Left renal pelvis (tissue), 4 donors: ENCODE measurements around the gene UBE2L3. TPM values are rescaled to one million over a fixed set of nuclear protein-coding genes. Genes with fewer than 3 reads are reported as not detected.

Experiments
- DNase-seq, 4 donors: peaks; one replicate each; pipeline ENCODE4 v3.0.0-alpha.2; 2013; ENCODE audit warnings: low read depth in 4 of 4, low spot score in 3 of 4
- polyA plus RNA-seq, 4 donors: library from polyadenylated mRNA; unstranded; fragments of 120-200 nt; gene quantifications; one replicate each; pipeline ENCODE4 v1.2.1, GENCODE V29; 2013; ENCODE audit not compliant: insufficient read length in 4 of 4

UBE2L3 gene
- polyA plus RNA-seq, 4 donors = 48.7 to 63.8 (median 58.1) TPM

DNA sequence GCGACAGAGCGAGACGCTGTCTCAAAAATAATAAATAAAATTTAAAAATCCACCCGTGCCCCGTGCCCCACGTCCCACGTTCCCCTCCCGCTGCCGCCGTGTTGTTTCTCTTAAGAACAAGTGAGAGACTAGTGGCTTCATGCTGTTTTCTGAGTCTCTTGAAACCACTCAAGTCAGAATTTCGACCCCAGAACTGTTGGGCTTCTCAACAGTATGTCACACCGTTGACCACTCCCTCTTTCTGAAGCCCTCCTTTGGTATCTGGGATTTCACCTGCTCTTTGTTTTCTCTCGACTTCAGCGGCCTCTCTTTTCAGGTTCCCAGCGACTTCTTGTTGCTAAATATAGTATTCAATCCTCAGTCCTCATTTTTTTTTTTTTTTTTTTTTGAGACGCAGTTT is 99.3 kb downstream of the UBE2L3 start:
- DNase-seq = no peak

GRCh38 chr22:21669026-21669425 is 101.5 kb downstream of the UBE2L3 start:
- no peak for DNase-seq

GRCh38 chr22:21672107-21672629 is 104.7 kb downstream of the UBE2L3 start:
- no peak for DNase-seq

Other genes starting within 250 kb of the UBE2L3 start
- not detected for gene RIMBP3B, start 184.0 kb upstream of the UBE2L3 start, polyA plus RNA-seq
- 10 to 100 TPM in 1 of 4 donors, 1 to 10 TPM in 3; 6.9 to 11.5 (median 8.6) TPM for gene HIC2, start 150.3 kb upstream of the UBE2L3 start, polyA plus RNA-seq
- 1 to 10 TPM in 3 of 4 donors, under 1 TPM in 1; 0.81 to 2.1 (median 1.7) TPM for gene TMEM191C, start 100.3 kb upstream of the UBE2L3 start, polyA plus RNA-seq
- gene RIMBP3C, start 16.3 kb upstream of the UBE2L3 start, polyA plus RNA-seq = under 1 TPM; 0.27 to 0.50 (median 0.40) TPM
- 10 to 100 TPM in 2 of 4 donors, 1 to 10 TPM in 2; 5.0 to 19.2 (median 9.1) TPM for gene YDJC, start 62.3 kb downstream of the UBE2L3 start, polyA plus RNA-seq
- gene CCDC116, start 65.0 kb downstream of the UBE2L3 start, polyA plus RNA-seq = under 1 TPM; 0.26 to 0.46 (median 0.38) TPM
- 10 to 100 TPM in 3 of 4 donors, 1 to 10 TPM in 1; 8.8 to 23.2 (median 15.7) TPM for gene SDF2L1, start 74.6 kb downstream of the UBE2L3 start, polyA plus RNA-seq
- gene PPIL2, start 98.3 kb downstream of the UBE2L3 start, polyA plus RNA-seq = 10 to 100 TPM; 31.0 to 49.4 (median 36.4) TPM
- 10 to 100 TPM; 11.8 to 20.9 (median 17.6) TPM for gene YPEL1, start 168.1 kb downstream of the UBE2L3 start, polyA plus RNA-seq